Smooth muscle cell (in vitro differentiated cells): ENCODE results near the gene UBE2QL1. TPM values are rescaled to one million over a fixed set of nuclear protein-coding genes. Genes with fewer than 3 reads are reported as not detected.

Source experiments
- DNase-seq: peaks from one replicate; lab custom pipeline; 2025; ENCODE audit not compliant: unreplicated experiment; lab: John Stamatoyannopoulos, UW
- H2AFZ ChIP-seq: fragments of 200-600 bp; sonication (generic); 2 replicates; pipeline ENCODE4 v1.6.0; 2016; ENCODE audit warnings: antibody characterized with exemption, low read depth, mild to moderate bottlenecking
- H3F3A ChIP-seq: fragments of 200-600 bp; sonication (generic); 2 replicates; pipeline ENCODE4 v1.6.0; 2017; ENCODE audit warnings: antibody characterized with exemption, low read depth
- H3K27ac ChIP-seq: fragments of 200-600 bp; sonication (generic); 2 replicates; pipeline ENCODE4 v1.5.1; 2016; ENCODE audit warnings: low read depth, mild to moderate bottlenecking
- H3K27me3 ChIP-seq: fragments of 200-600 bp; sonication (generic); 2 replicates; pipeline ENCODE4 v1.6.1; 2016; ENCODE audit warnings: low read depth, mild to moderate bottlenecking
- H3K36me3 ChIP-seq: fragments of 200-600 bp; sonication (generic); 2 replicates; pipeline ENCODE4 v1.5.1; 2016; ENCODE audit warnings: low read depth
- H3K4me1 ChIP-seq: fragments of 200-600 bp; sonication (generic); 2 replicates; pipeline ENCODE4 v1.5.1; 2016; ENCODE audit warnings: low read depth
- H3K4me2 ChIP-seq: fragments of 200-600 bp; sonication (generic); 2 replicates; pipeline ENCODE4 v1.6.0; 2016; ENCODE audit warnings: mild to moderate bottlenecking
- H3K4me3 ChIP-seq: fragments of 200-600 bp; sonication (generic); 2 replicates; pipeline ENCODE4 v1.5.1; 2016; ENCODE audit warnings: mild to moderate bottlenecking
- H3K79me2 ChIP-seq: fragments of 200-600 bp; sonication (generic); 2 replicates; pipeline ENCODE4 v1.6.0; 2016; ENCODE audit warnings: low read depth, mild to moderate bottlenecking
- H3K9ac ChIP-seq: fragments of 200-600 bp; sonication (generic); 2 replicates; pipeline ENCODE4 v1.6.0; 2016; ENCODE audit warnings: low read depth
- H3K9me3 ChIP-seq: fragments of 200-600 bp; sonication (generic); replicated peaks from 2 replicates; pipeline ENCODE4 v1.5.1; 2016; ENCODE audit warnings: low read depth
- H4K20me1 ChIP-seq: fragments of 200-600 bp; sonication (generic); 2 replicates; pipeline ENCODE4 v1.6.0; 2016; ENCODE audit warnings: low read depth
- CTCF ChIP-seq: fragments of 200-600 bp; sonication (generic); IDR thresholded peaks from 2 replicates; pipeline ENCODE4 v1.5.1; 2017; ENCODE audit warnings: borderline replicate concordance, mild to moderate bottlenecking, antibody characterized with exemption; ENCODE audit not compliant: insufficient read depth, poor library complexity, severe bottlenecking
- WGBS: methylation state at CpG from one replicate; pipeline ENCODE4 v1.1.7; 2016; ENCODE audit warnings: low lambda C conversion rate; 5-methylcytosine and 5-hydroxymethylcytosine counted together
- polyA plus RNA-seq: library from polyadenylated mRNA; unstranded; fragments of >200 nt; fragmentation: Nextera tagmentation; extraction: Ambion mirVana; gene quantifications from 2 replicates; pipeline ENCODE4 v1.2.1, GENCODE V29; 2016
- total RNA-seq: library from RNA; depleted of rRNA; stranded (reverse); fragments of >200 nt; gene quantifications from 2 replicates; pipeline ENCODE4 v1.2.3, GENCODE V29; 2014

Gene UBE2QL1
- total and polyA plus RNA-seq, 2 experiments from 2014 or later: 1.2 to 1.3 TPM

- 84% methylated on average over 2 of the region's 2 CpGs for WGBS
- Histone ChIP-seq H3K27ac (no peak overlapping the region), H3K4me1 (no peaks in the 10 kb centered on the region), H2AFZ (no peak overlapping the region), H3K9ac (no peak overlapping the region), H3K79me2 (no peaks in the 10 kb centered on the region), H3K36me3 (no peaks in the 10 kb centered on the region), H3K4me3 (no peak overlapping the region), H3K9me3 (no peaks in the 10 kb centered on the region), H3F3A (no peaks in the 10 kb centered on the region), H3K27me3 (no peaks in the 10 kb centered on the region), H4K20me1 (no peaks in the 10 kb centered on the region), H3K4me2 (no peak overlapping the region)
- DNase-seq: no peak
- TF ChIP-seq CTCF: no peak
These were observed 6.3 kb upstream of the UBE2QL1 start for GRCh38 chr5:6442333-6442732.

GRCh38 chr5:6443326-6443725, 5.3 kb upstream of the UBE2QL1 start:
- no peaks in the 10 kb centered on the region for H3K27me3 ChIP-seq
- no peak overlapping the region for H3K27ac ChIP-seq
- 83% methylated on average over 5 of the region's 5 CpGs for WGBS
- H2AFZ ChIP-seq: no peak overlapping the region
- H3K36me3 ChIP-seq: no peaks in the 10 kb centered on the region
- H3K4me3 ChIP-seq: no peak overlapping the region
- DNase-seq: no peak
- no peaks in the 10 kb centered on the region for H3K9me3 ChIP-seq
- no peak for TF ChIP-seq CTCF
- no peaks in the 10 kb centered on the region for H3K79me2 ChIP-seq
- no peak overlapping the region for H3K4me2 ChIP-seq
- no peak overlapping the region for H3K9ac ChIP-seq
- no peaks in the 10 kb centered on the region for H4K20me1 ChIP-seq
- no peaks in the 10 kb centered on the region for H3K4me1 ChIP-seq
- no peaks in the 10 kb centered on the region for H3F3A ChIP-seq

- H3K36me3 ChIP-seq: no peaks in the 10 kb centered on the region
- no peaks in the 10 kb centered on the region for H3F3A ChIP-seq
- no peak for TF ChIP-seq CTCF
- no peak overlapping the region for H3K4me3 ChIP-seq
- H3K4me1 ChIP-seq: peaks cover 18% of the 10 kb centered on the region
- no peak for DNase-seq
- H2AFZ ChIP-seq: no peak overlapping the region
- H3K27me3 ChIP-seq: peaks cover 23% of the 10 kb centered on the region
- no peaks in the 10 kb centered on the region for H3K79me2 ChIP-seq
- no peak overlapping the region for H3K9ac ChIP-seq
- H3K4me2 ChIP-seq: no peak overlapping the region
- H3K9me3 ChIP-seq: no peaks in the 10 kb centered on the region
- no peak overlapping the region for H3K27ac ChIP-seq
- WGBS: 81% methylated on average over 12 of the region's 12 CpGs
- peaks cover 7% of the 10 kb centered on the region for H4K20me1 ChIP-seq
These were observed 2.6 kb upstream of the UBE2QL1 start for GRCh38 chr5:6446042-6446441.

GRCh38 chr5:6446626-6447309, 1.9 kb upstream of the UBE2QL1 start:
- Histone ChIP-seq H3K36me3 (no peaks in the 10 kb centered on the region), H3K9me3 (no peaks in the 10 kb centered on the region), H3K4me1 (peaks cover 19% of the 10 kb centered on the region), H3K27ac (no peak overlapping the region), H3K27me3 (peaks cover 30% of the 10 kb centered on the region), H3K9ac (no peak overlapping the region), H3K4me3 (no peak overlapping the region), H2AFZ (no peak overlapping the region), H3K79me2 (no peaks in the 10 kb centered on the region), H3F3A (no peaks in the 10 kb centered on the region), H4K20me1 (peaks cover 8% of the 10 kb centered on the region), H3K4me2 (no peak overlapping the region)
- DNase-seq: no peak
- no peak for TF ChIP-seq CTCF
- 84% methylated on average over 17 of the region's 21 CpGs for WGBS
